ENCODE data around the gene CBR4. TPM values are rescaled to one million over a fixed set of nuclear protein-coding genes. Genes with fewer than 3 reads are reported as not detected.

Gene CBR4
- total and polyA plus RNA-seq, 8 donors: 17.6 to 34.9 (median 31.5) TPM

DNA sequence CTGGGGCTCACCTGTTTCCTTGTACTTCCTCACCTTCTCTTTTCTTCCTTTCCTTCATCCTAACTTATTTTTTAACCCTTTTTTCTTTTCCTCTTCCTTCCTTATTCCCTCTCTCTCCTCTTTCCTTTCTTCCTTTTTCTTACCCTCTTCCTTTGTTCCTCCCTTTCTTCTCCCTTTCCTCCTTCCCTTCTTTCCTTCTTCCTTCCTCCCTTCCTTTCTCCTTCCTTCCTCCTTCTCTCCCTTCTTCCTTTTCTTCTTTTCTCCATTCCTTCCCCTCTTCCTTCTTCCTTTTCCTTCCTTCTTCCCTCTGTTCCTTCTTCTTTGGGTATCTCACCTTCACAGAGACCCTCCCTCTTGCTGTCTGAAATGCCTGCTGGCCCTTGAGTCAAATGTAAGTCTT is 22.1 kb upstream of the CBR4 start:
- H3K4me1 ChIP-seq: no peaks in the 10 kb centered on the region
- TF ChIP-seq, protein P1, sequence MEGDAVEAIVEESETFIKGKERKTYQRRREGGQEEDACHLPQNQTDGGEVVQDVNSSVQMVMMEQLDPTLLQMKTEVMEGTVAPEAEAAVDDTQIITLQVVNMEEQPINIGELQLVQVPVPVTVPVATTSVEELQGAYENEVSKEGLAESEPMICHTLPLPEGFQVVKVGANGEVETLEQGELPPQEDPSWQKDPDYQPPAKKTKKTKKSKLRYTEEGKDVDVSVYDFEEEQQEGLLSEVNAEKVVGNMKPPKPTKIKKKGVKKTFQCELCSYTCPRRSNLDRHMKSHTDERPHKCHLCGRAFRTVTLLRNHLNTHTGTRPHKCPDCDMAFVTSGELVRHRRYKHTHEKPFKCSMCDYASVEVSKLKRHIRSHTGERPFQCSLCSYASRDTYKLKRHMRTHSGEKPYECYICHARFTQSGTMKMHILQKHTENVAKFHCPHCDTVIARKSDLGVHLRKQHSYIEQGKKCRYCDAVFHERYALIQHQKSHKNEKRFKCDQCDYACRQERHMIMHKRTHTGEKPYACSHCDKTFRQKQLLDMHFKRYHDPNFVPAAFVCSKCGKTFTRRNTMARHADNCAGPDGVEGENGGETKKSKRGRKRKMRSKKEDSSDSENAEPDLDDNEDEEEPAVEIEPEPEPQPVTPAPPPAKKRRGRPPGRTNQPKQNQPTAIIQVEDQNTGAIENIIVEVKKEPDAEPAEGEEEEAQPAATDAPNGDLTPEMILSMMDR (IDR thresholded peaks at IDR 0.05): no peak
- no peaks in the 10 kb centered on the region for H3K36me3 ChIP-seq
- no peak overlapping the region for H3K4me3 ChIP-seq
- H3K27ac ChIP-seq: no peak overlapping the region
- no peaks in the 10 kb centered on the region for H3K9me3 ChIP-seq
- ATAC-seq: no peak
- no peaks in the 10 kb centered on the region for H3K27me3 ChIP-seq
- intact Hi-C loops (cut with DNase I): no loop called here
- no peak for DNase-seq

DNA sequence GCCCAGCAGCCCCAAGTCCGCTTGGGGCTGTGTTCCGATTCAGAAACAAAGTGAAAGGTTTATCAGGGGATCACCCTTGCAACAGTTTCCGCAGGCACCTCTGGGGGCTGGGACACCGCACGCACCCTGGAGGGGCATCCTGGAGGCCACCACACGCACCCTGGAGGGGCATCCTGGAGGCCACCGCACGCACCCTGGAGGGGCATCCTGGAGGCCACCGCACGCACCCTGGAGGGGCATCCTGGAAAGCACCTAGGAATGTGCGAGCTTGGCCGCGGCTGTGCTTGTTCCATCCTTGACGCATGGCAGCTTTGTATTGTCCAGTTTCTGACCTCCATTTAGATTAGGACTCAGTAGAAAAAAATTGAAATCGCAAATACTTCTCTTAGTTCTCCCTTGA is 21.3 kb upstream of the CBR4 start:
- DNase-seq (peak in 1 of 4 donors; percentile 64), ATAC-seq (no peak)
- Histone ChIP-seq H3K27ac (no peak overlapping the region), H3K4me1 (no peaks in the 10 kb centered on the region), H3K9me3 (no peaks in the 10 kb centered on the region), H3K27me3 (no peaks in the 10 kb centered on the region), H3K36me3 (no peaks in the 10 kb centered on the region), H3K4me3 (no peak overlapping the region)
- intact Hi-C loops (cut with DNase I): no loop called here
- TF ChIP-seq, protein P1 (IDR thresholded peaks at IDR 0.05): no peak

DNA sequence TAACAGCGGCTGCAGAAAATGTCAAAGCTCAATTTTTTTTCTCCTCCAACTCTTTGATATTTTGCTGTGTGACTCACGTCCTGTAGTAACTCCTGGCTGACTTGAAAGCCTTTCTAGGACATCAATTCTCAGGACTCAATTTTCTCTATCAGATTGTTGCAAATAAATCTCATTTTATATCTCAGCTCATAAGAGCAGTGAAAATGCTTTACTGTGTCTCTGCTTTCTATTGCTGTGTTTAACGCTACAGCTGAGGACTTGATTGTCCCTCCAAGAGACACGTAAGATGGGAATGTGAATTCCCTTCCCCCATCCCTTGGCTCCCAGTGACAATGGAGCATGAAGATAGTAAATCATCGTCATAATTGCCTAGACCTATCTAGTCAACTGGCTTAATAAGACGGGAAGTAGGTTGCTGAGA is 20.5 kb upstream of the CBR4 start:
- DNase-seq (no peak), ATAC-seq (no peak)
- intact Hi-C loops (cut with DNase I): no loop called here
- Histone ChIP-seq H3K4me1 (no peaks in the 10 kb centered on the region), H3K4me3 (no peak overlapping the region), H3K27me3 (no peaks in the 10 kb centered on the region), H3K27ac (no peak overlapping the region), H3K36me3 (no peaks in the 10 kb centered on the region), H3K9me3 (no peaks in the 10 kb centered on the region)
- TF ChIP-seq, protein P1 (IDR thresholded peaks at IDR 0.05): no peak

DNA sequence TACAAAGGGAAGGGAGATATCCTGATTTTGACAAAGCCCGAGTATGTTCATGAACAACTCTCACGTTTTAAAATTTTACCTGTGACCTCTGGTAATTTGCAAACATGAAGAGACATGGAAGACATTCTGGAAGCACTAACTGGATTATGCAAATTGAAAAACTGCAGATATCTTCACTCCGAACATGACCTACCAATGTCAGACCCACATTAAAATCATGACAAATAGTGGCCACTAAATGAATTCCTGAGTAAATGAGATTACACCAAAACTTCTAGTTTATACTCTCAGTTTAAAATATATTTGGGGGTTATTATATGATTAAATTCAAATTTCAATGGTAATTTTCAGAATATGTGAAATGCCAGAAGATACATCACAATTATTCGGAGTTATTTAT is 19.9 kb upstream of the CBR4 start:
- intact Hi-C loops (cut with DNase I): no loop called here
- ATAC-seq: no peak
- H3K9me3 ChIP-seq: no peaks in the 10 kb centered on the region
- H3K4me3 ChIP-seq: no peak overlapping the region
- H3K27me3 ChIP-seq: no peaks in the 10 kb centered on the region
- TF ChIP-seq, protein P1 (IDR thresholded peaks at IDR 0.05): no peak
- no peaks in the 10 kb centered on the region for H3K4me1 ChIP-seq
- H3K36me3 ChIP-seq: no peaks in the 10 kb centered on the region
- no peak for DNase-seq
- H3K27ac ChIP-seq: no peak overlapping the region

DNA sequence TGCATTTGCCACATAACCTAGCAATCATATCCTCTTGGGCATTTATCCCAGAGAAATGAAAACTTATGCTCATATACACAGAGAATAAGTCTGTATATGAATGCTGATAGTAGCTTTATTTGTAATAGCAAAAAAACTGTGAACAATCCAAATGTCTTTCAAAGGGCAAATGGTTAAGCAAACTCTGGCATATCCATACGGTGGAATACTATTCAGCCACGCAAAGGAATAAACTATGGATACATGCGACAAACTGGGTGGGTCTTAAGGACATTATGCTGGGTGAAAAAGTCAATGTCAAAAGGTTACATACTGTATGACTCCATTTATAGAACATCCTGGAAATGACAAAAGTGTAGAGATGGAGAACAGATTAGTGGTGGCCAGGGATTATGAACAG is 17.6 kb upstream of the CBR4 start:
- DNase-seq (no peak), ATAC-seq (no peak)
- no peak overlapping the region for H3K27ac ChIP-seq
- no peaks in the 10 kb centered on the region for H3K36me3 ChIP-seq
- TF ChIP-seq, protein P1 (IDR thresholded peaks at IDR 0.05): no peak
- no peaks in the 10 kb centered on the region for H3K4me1 ChIP-seq
- intact Hi-C loops (cut with DNase I): no loop called here
- H3K9me3 ChIP-seq: no peaks in the 10 kb centered on the region
- no peaks in the 10 kb centered on the region for H3K27me3 ChIP-seq
- H3K4me3 ChIP-seq: no peak overlapping the region
